Hepatocyte (in vitro differentiated cells): Measurements from ENCODE around the gene URAD. TPM values are rescaled to one million over a fixed set of nuclear protein-coding genes. Genes with fewer than 3 reads are reported as not detected.

Source experiments
- DNase-seq: peaks from one replicate; pipeline ENCODE4 v3.0.0-alpha.2; 2016; ENCODE audit warnings: low spot score
- H2AFZ ChIP-seq: fragments of 200-600 bp; sonication (generic); 2 replicates; pipeline ENCODE4 v1.6.0; 2016; ENCODE audit warnings: antibody characterized with exemption, mild to moderate bottlenecking
- H3K27ac ChIP-seq: fragments of 200-600 bp; sonication (generic); 2 replicates; pipeline ENCODE4 v1.5.1; 2016; ENCODE audit warnings: mild to moderate bottlenecking
- H3K27me3 ChIP-seq: fragments of 200-600 bp; sonication (generic); 2 replicates; pipeline ENCODE4 v1.6.1; 2016
- H3K36me3 ChIP-seq: fragments of 200-600 bp; sonication (generic); replicated peaks from 2 replicates; pipeline ENCODE4 v1.5.1; 2016; ENCODE audit warnings: low read depth; ENCODE audit not compliant: insufficient read depth
- H3K4me1 ChIP-seq: fragments of 200-600 bp; sonication (generic); 2 replicates; pipeline ENCODE4 v1.5.1; 2016; ENCODE audit warnings: mild to moderate bottlenecking, moderate library complexity; ENCODE audit not compliant: insufficient read depth
- H3K4me2 ChIP-seq: fragments of 200-600 bp; sonication (generic); 2 replicates; pipeline ENCODE4 v1.6.0; 2016
- H3K4me3 ChIP-seq: fragments of 200-600 bp; sonication (generic); 2 replicates; pipeline ENCODE4 v1.5.1; 2016; ENCODE audit warnings: mild to moderate bottlenecking
- H3K79me2 ChIP-seq: fragments of 200-600 bp; sonication (generic); 2 replicates; pipeline ENCODE4 v1.6.0; 2017; ENCODE audit warnings: mild to moderate bottlenecking
- H3K9me2 ChIP-seq: fragments of 200-600 bp; sonication (generic); replicated peaks from 2 replicates; pipeline ENCODE4 v1.6.0; 2017; ENCODE audit warnings: mild to moderate bottlenecking; ENCODE audit not compliant: insufficient read depth
- H3K9me3 ChIP-seq: fragments of 200-600 bp; sonication (generic); 2 replicates; pipeline ENCODE4 v1.5.1; 2016; ENCODE audit warnings: low read depth, mild to moderate bottlenecking
- H4K20me1 ChIP-seq: fragments of 200-600 bp; sonication (generic); 2 replicates; pipeline ENCODE4 v1.6.0; 2016; ENCODE audit warnings: mild to moderate bottlenecking; ENCODE audit not compliant: insufficient read depth, poor library complexity, severe bottlenecking
- CTCF ChIP-seq: fragments of 200-600 bp; sonication (generic); IDR thresholded peaks from 2 replicates; pipeline ENCODE4 v1.5.1; 2016; ENCODE audit warnings: antibody characterized with exemption, mild to moderate bottlenecking; ENCODE audit not compliant: poor library complexity
- EZH2 ChIP-seq: fragments of 200-600 bp; sonication (generic); IDR thresholded peaks from 2 replicates; pipeline ENCODE4 v1.6.1; 2016; ENCODE audit warnings: antibody characterized with exemption, mild to moderate bottlenecking, borderline replicate concordance
- EZH2phosphoT487 ChIP-seq: fragments of 200-600 bp; sonication (generic); IDR thresholded peaks from one replicate; pipeline ENCODE4 v1.6.1; 2018; ENCODE audit warnings: antibody characterized with exemption, mild to moderate bottlenecking, low read depth, moderate library complexity; ENCODE audit not compliant: unreplicated experiment, severe bottlenecking
- WGBS: methylation state at CpG from one replicate; pipeline ENCODE4 v1.1.6; 2016; ENCODE audit warnings: low lambda C conversion rate; ENCODE audit errors: missing lambda C conversion rate; 5-methylcytosine and 5-hydroxymethylcytosine counted together
- polyA plus RNA-seq: library from polyadenylated mRNA; unstranded; fragments of >200 nt; fragmentation: Nextera tagmentation; extraction: Ambion mirVana; gene quantifications from 2 replicates; pipeline ENCODE4 v1.2.1, GENCODE V29; 2016
- total RNA-seq: library from RNA; depleted of rRNA; stranded (reverse); fragments of >200 nt; gene quantifications from 2 replicates; pipeline ENCODE4 v1.2.3, GENCODE V29; 2014

URAD gene
- total and polyA plus RNA-seq, 2 experiments from 2014 or later = 18.2 to 35.7 TPM

- WGBS = 56% methylated on average over 9 of the region's 9 CpGs
- peak overlapping the region; percentile 92 for H3K4me2 ChIP-seq
- peaks cover 53% of the 10 kb centered on the region for H3K79me2 ChIP-seq
- no peak for TF ChIP-seq EZH2
- TF ChIP-seq EZH2phosphoT487 = no peak
- TF ChIP-seq CTCF = no peak
- peak; percentile 12 for DNase-seq
- no peak overlapping the region for H2AFZ ChIP-seq
- peaks cover 66% of the 10 kb centered on the region for H3K27me3 ChIP-seq
- H3K9me2 ChIP-seq = no peaks in the 10 kb centered on the region
- H3K4me1 ChIP-seq = peaks cover 46% of the 10 kb centered on the region
- no peak overlapping the region for H3K4me3 ChIP-seq
- peak overlapping the region; percentile 98 for H3K27ac ChIP-seq
- H3K36me3 ChIP-seq = no peaks in the 10 kb centered on the region
- peaks cover 6% of the 10 kb centered on the region for H4K20me1 ChIP-seq
- no peaks in the 10 kb centered on the region for H3K9me3 ChIP-seq
Observed at GRCh38 chr13:27962982-27963381, 25.5 kb downstream of the URAD start.

- Histone ChIP-seq H3K79me2 (peaks cover 46% of the 10 kb centered on the region), H3K4me2 (peak overlapping the region; percentile 92), H3K36me3 (no peaks in the 10 kb centered on the region), H2AFZ (no peak overlapping the region), H3K4me1 (peaks cover 50% of the 10 kb centered on the region), H3K9me3 (no peaks in the 10 kb centered on the region), H3K27me3 (peaks cover 62% of the 10 kb centered on the region), H4K20me1 (no peaks in the 10 kb centered on the region), H3K9me2 (no peaks in the 10 kb centered on the region), H3K27ac (peak overlapping the region; percentile 98), H3K4me3 (no peak overlapping the region)
- no peak for TF ChIP-seq CTCF
- peak; percentile 80 for DNase-seq
- WGBS = 26% methylated on average over 6 of the region's 6 CpGs
Observed at GRCh38 chr13:27962128-27962841, 26.2 kb downstream of the URAD start.

- 10% methylated on average over 25 of the region's 25 CpGs for WGBS
- Histone ChIP-seq H3K27me3 (peaks cover 54% of the 10 kb centered on the region), H3K4me1 (peaks cover 50% of the 10 kb centered on the region), H3K36me3 (no peaks in the 10 kb centered on the region), H3K4me2 (peak overlapping the region; percentile 92), H3K27ac (peak overlapping the region; percentile 98), H2AFZ (peak overlapping the region; percentile 13), H3K79me2 (peaks cover 39% of the 10 kb centered on the region), H3K4me3 (peak overlapping the region; percentile 21), H4K20me1 (no peaks in the 10 kb centered on the region), H3K9me2 (no peaks in the 10 kb centered on the region), H3K9me3 (no peaks in the 10 kb centered on the region)
- peak; percentile 9 for DNase-seq
- TF ChIP-seq EZH2phosphoT487 (no peak), EZH2 (peak; percentile 56), CTCF (no peak)
Observed at GRCh38 chr13:27961227-27962085, 27.0 kb downstream of the URAD start.
